A549 (cell line): ENCODE data around the gene SUSD5.
"Not testable (repeated sequence)": the region's sequence is repeated elsewhere in the genome, so short reads cannot be mapped to it uniquely, and the experiment has no call there.

ENCODE experiments used
- CEBPB ChIP-seq, 2 experiments: fragments of >200 bp in 1 of 2; sonication (Bioruptor Twin) in 1 of 2; formaldehyde crosslinking in 1 of 2; IDR thresholded peaks; 2 replicates each; pipeline ENCODE4 v1.6.1; 2012 to 2016
- CTCF ChIP-seq: fragments of >200 bp; sonication (Bioruptor Twin); formaldehyde crosslinking; IDR thresholded peaks from 3 replicates; pipeline ENCODE4 v1.5.1; 2016
- EP300 ChIP-seq, 2 experiments: fragments of >200 bp; sonication (Bioruptor Twin); formaldehyde crosslinking; IDR thresholded peaks; 2 replicates in 1 of 2; 3 replicates in 1 of 2; pipeline ENCODE4 v1.6.1; 2016 to 2017
- HDAC2 ChIP-seq: fragments of 200-600 bp; sonication (generic); IDR thresholded peaks from 2 replicates; pipeline ENCODE4 v1.6.1; 2016
- HMGXB4 ChIP-seq: fragments of 250-450 bp; sonication (Bioruptor Pico); IDR thresholded peaks from 2 replicates; pipeline ENCODE4 v1.5.0; 2021; ENCODE audit warnings: mild to moderate bottlenecking, moderate library complexity, borderline replicate concordance
- MAX ChIP-seq: IDR thresholded peaks from 2 replicates; pipeline ENCODE4 v1.6.1; 2012
- MAZ ChIP-seq: fragments of 150-350 bp; IDR thresholded peaks from 2 replicates; pipeline ENCODE4 v1.6.1; 2014; ENCODE audit warnings: antibody characterized with exemption, low read depth, low read length, borderline replicate concordance
- POLR2A ChIP-seq: IDR thresholded peaks from 2 replicates; pipeline ENCODE4 v1.6.1; 2012; ENCODE audit warnings: mild to moderate bottlenecking, low read length
- REST ChIP-seq: fragments of 200-600 bp; sonication (generic); IDR thresholded peaks from 2 replicates; pipeline ENCODE4 v1.6.1; 2016; ENCODE audit warnings: antibody characterized with exemption, mild to moderate bottlenecking, moderate library complexity

- not testable (repeated sequence) for TF ChIP-seq HDAC2; CTCF; MAX; POLR2A; EP300 (IDR thresholded peaks at IDR 0.05); HMGXB4 (CRISPR knock-in tag); CEBPB (IDR thresholded peaks at IDR 0.05); MAZ; REST
Observed at GRCh38 chr3:33106854-33107253, 111.8 kb downstream of the SUSD5 start.
